HG03457 (cell line): ENCODE results near the gene GPATCH4.
"Not testable (repeated sequence)": the region's sequence is repeated elsewhere in the genome, so short reads cannot be mapped to it uniquely, and the experiment has no call there.

ENCODE experiments used
- ATAC-seq: cut with Tn5 transposase; IDR thresholded peaks from one replicate; pipeline ENCODE4 v1.9.1; 2021; ENCODE audit warnings: moderate number of reproducible peaks; ENCODE audit not compliant: unreplicated experiment

The GPATCH4 gene

DNA sequence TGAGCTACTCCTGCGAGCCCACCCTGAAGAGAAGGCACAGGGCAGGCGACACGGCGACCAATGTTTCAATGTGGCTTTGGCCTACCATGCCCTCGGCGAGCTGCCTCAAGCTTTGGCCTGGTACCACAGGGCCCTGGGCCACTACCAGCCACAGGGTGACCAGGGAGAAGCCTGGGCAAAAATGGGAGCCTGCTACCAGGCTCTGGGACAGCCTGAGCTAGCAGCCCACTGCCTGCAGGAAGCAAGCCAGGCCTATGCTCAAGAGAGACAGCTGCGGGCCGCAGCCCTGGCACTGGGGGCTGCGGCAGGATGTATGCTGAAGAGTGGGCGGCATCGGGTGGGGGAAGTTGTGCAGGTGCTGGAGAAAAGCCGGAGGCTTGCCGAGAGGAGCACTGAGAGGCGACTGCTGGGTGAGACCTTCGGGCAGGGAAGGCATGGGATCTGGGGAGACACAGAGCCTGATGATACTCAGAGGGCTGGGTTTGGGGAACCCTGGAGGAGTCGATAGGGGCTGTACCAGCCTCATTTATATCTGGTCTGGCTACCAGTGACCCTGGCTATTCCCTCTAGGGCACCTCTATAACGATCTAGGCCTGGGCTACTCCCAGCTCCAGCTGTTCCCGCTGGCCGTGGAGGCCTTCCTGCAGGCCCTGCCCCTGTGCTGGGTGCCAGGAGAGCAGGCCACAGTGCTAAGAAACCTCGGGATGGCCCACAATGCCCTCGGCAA is 19.5 kb downstream of the GPATCH4 start:
- no peak for ATAC-seq

- no peak for ATAC-seq
Measured at GRCh38 chr1:156579472-156579871, 21.8 kb downstream of the GPATCH4 start, which contains the start of gene TTC24. Gene TTC24, plus strand, starts transcription at chr1:156579723. Its CDS starts 1,642 bp downstream, at chr1:156581365.

DNA sequence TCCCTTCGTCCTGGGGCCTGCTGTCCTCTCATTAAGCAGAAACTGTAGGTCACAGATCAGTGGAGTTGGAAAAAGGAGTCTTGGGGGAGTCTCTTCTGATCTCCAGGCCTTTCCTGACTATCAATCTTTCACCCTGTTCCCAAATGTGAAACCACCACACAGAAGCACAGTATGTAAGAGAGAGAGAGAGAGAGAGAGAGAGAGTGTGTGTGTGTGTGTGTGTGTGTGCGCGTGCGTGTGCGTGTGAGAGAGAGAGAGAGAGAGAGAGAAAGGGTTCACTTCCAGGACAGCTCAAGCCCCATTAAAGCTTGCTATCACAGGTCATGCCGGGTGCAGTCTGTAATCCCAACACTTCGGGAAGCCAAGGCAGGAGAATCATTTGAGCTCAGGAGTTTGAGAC is 23.2 kb downstream of the GPATCH4 start:
- ATAC-seq = no peak

DNA sequence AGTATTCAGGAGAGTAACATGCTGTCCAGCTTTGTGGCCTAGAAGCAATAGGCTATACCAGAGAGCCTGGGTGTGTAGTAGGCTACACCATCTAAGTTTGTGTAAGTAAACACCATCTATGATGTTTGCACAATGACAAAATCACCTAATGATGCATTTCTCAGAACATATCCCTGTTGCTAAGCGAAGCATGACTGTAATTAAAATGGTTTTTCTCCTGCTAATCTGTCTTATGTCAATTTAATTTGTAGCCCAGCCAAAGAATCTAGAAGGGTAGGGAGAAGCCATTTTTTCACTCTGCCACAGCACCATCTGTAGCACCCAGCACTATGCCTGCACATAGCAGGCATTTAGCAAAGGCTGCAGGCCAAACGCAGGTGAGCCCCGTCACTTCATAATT is 23.7 kb downstream of the GPATCH4 start:
- no peak for ATAC-seq

DNA sequence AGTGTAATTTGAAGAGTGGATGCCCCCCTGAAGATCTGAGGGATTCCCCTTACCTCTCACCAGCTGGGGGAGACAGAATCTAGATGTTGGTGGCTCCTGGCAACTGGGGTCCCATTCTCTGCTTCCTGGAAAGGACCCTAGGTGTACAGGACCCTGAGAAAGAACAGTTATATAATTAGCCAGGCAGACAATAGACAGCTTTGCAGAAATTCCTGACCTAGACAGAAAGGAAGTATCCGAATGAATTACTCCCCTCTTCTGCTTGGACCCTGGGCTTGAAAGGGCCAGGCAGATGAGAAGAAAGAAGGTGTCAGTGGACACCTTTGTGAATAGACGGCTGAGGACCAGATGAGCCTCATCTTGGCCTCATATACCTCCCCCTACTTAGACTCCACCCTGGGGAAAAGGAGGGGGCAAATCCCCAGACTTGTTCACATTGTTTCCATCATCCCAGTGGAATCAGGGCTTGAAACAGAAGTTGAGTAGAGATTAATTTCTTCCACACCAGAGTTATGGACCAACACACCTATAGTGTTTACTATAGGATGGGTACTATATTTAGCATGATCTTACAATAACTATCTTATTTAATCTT is 27.1 kb downstream of the GPATCH4 start:
- no peak for ATAC-seq

- no peak for ATAC-seq
Measured at GRCh38 chr1:156572663-156573018, 28.6 kb downstream of the GPATCH4 start.

DNA sequence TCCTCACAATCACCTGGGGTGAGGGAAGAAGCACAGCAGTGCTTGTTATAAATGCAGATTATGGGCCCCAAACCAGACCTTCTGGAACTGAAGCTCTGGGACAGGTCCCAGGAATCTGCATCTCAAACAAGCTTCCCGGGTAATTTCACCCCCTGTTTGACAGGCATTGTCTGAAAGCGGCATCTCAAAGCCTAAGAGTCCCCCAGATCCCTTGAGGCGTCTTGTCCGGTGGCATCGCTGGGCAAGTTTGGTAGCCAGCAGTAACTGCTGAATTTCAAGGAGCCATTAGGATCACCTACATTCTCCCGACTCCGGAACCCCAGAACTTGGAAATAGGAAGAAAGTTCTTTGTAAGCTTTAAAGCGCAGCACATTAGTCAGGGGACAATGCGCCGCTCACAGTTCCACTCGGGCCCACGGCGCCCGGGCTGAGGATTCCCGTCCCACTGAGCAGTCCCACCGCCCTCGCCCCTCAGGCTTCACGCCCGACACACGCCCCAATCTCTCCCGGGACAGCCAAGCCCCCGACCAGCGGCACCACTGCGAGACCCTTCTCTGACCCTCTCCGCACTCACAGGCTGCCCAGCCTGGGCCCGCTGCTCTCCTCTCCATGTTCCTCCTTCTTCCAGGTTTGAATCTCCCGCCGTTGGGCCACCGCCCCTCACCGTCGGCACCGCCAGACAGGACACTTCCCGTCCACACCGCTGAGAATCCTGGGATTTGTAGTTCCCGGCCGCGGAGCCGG is 29.2 kb downstream of the GPATCH4 start, which contains the start of gene IQGAP3:
TSS of gene IQGAP3 (minus strand) at position 647 of the 744 bp plus-strand sequence. CDS start at position 611, 36 bp downstream.
- no peak for ATAC-seq

DNA sequence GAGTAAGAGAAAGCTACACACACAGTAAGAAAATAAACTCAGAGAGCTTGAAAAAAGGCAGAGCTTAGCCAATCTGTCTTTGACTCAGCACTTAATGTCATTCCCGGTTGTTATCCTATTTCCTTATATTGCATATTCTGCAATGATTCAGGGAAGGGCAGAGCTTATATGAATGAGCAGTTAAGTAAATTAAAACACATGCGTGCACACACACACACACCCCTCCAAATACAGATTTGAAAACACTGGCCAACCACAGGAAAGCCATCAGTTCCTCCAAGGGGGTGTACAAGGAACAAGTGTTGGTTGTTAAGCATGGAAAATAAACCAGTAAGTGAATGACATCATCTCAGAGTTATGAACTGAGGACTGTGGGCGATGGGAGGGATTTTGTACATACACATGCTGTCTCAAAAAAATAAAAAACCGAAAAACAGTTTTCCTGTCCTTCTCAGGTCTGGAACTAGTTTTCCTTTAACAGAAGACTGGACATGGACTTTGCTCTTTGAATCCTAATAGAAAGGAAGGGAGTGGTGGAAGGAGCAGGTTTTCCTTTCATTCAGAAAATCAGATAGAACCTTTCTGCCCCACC is 29.9 kb downstream of the GPATCH4 start:
- ATAC-seq = no peak

- ATAC-seq = no peak
Measured at GRCh38 chr1:156566436-156566835, 34.8 kb downstream of the GPATCH4 start.

DNA sequence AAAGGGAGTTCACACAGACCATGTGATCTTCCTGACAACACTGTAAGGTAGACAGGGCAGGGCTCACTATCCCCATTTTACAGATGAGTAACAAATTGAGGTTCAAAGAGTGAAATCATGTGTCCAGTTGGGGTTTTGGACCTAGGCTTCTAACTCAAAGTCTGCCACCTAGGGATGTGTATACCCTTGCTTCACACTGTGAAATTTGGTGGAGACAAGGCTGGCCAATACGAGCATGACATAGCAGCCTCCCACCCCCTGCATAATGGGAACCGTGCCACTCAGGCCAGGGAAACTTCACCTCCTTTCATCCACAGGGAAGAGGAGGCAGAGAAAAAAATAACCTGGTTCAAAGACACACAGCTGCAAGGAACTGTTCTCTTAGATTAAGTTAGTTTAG is 35.8 kb downstream of the GPATCH4 start:
- no peak for ATAC-seq

DNA sequence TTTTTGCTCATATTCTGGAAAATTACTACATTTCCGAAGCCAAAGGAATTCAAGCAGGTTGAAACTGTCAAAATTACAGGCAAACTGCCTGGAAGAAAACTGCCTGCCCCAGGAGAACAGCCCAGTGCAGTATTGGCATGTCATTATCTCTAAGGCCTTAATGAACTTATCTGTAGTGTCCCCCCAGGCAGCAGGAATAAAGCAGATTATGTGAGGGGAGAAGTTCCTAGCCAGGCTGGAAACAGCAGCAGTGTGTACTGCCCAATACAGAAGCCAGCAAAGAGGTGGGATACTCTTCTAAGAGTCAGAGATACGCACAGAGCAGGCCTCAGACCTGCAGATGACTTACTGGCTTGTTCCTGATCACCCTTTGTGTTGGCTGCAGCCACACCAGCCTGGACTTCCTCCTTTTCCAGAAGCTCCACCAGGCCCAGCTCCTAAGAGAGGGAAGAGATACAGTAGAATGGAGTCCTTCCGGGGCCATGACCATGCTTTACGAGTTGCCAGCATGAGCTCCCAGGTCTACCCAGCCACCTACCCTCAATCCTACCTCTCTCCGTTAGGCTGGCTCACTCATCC is 40.6 kb downstream of the GPATCH4 start:
- ATAC-seq = no peak

DNA sequence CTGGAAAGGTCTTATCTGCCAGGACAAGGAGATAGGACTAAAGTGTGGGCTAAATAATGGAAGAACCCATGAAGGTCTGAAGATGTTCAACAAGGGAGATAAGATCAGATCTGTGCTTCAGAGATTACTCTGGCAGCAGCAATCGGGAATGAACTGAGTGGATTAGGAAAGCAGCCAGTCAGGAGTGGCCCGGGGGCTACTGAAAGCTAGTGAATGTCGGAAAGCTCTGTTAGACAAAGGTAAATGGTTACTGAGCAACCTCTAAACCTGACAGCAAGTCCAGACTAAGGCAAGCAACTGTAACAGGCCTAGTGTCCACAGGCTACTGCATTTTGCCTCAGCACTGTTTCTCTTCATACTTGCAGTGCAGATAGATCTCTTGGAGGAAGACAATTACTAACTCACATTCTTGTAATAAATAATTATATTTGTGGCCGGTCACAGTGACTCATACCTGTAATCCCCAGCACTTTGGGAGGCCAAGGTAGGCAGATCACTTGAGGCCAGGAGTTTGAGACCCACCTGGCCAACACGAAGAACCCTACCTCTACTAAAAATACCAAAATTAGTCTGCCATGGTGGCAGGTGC is 41.4 kb downstream of the GPATCH4 start:
- ATAC-seq = no peak

DNA sequence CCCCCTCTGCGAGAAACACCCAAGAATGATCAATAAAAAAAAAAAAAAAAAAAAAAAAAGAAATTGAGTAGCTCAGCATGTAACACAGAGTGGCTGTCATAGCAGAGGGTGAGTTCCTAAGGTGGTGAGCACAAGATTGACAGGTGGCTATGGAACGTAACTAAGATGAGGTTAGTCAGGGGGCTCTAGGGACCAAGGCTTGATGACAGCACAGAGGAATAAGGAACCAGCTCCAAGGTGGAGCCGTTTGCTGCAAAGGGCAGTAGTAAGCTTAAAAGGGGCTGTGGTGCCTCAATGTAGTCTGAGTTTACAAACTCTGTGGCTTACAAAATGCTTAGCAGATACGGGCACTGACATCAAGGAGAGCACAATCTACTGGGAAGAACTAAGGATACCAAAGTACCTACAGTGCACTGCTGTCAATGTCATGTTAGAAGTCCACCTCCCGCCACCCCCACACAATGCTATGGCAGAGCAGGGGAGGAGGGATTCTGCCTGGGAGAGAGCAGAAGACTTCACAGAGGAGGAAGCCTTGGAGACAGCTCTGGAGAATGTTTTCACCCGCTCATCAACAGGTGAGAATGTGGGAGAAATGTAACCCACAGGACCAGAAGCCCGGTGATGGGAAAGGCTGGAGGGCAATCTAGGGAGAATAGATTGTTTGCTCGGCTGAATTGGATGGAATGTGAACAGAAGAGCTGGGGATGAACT is 42.0 kb downstream of the GPATCH4 start:
- ATAC-seq = no peak

- ATAC-seq = no peak
Measured at GRCh38 chr1:156556354-156556753, 44.9 kb downstream of the GPATCH4 start.

GRCh38 chr1:156555715-156556114 is 45.6 kb downstream of the GPATCH4 start:
- ATAC-seq = no peak

DNA sequence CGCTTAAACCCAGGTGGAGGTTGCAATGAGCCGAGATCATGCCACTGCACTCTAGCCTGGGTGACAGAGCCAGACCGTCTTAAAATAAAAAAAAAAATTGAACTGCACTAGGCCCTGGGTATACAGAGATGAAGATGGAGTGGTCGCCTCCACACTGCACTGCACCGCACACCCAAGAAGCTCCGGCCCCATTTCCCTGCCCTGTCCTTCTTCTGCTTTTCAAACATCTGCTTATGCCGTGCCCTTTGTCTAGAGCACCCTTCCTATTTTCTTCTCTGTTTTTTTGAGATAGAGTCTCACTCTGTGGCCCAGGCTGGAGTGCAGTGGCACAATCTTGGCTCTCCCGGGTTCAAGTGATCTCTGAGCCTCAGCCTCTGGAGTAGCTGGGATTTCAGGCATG is 46.3 kb downstream of the GPATCH4 start:
- ATAC-seq = no peak

DNA sequence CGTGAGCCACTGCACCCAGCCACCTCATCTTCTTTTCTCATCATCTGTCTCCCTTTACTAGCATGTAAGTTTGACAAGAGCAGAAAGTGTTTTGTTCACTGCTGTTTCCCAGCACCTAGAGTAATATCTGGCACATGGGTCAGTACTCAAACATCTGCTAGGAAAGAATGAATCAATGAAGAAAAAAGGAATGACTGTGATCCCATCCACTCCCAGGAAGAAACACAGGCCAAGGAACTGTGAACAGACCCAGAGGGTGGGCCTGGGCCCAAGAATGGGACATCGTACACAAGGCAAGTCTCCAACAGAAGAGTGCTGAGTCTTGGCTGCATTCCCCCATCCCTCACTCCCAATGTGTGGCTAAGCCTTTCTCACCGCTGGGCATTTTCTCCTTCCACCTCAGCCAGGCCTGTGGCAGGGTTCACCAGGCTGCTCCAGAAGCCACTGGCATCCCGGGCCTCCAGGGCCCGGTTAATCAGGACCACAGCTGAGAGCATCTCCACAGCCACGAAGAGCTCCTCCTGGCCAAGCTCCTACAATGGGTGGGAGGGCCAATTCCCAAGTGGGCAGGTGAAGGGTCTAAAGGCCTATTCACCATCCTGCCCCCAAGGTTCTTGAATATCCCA is 47.3 kb downstream of the GPATCH4 start:
- ATAC-seq = no peak

GRCh38 chr1:156552937-156553336 is 48.3 kb downstream of the GPATCH4 start:
- ATAC-seq = not testable (repeated sequence)

DNA sequence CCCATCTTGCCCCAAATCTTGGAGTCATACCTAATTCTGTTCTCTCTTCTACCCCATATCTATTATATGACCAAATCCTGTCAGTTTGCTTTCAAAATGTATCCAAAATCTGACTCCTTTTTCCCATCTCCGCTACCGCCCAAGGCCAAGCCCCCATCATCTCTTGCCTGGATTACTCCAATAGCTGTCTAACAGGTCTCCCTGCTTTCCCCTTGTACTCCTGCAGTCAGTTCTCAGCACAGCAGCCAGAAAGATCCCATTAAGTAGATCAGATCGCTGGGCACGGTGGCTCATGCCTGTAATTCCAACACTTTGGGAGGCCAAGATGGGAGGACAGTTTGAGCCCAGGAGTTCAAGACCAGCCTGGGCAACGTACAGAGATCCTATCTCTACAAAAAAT is 48.8 kb downstream of the GPATCH4 start:
- ATAC-seq = no peak

GRCh38 chr1:156551869-156552268 is 49.4 kb downstream of the GPATCH4 start:
- ATAC-seq = no peak
